Vagina (tissue), 2 donors: ENCODE measurements around the gene TRIP10. TPM values are rescaled to one million over a fixed set of nuclear protein-coding genes. Genes with fewer than 3 reads are reported as not detected.

Experiments used
- DNase-seq, 2 donors: peaks; one replicate each; pipeline ENCODE4 v3.0.0-alpha.2; 2017; ENCODE audit errors: extremely low spot score in 2 of 2
- H3K27ac ChIP-seq: fragments of 200-600 bp; sonication (generic); one replicate; pipeline ENCODE4 v1.5.1; 2019
- H3K27me3 ChIP-seq: fragments of 200-600 bp; sonication (generic); one replicate; pipeline ENCODE4 v1.5.1; 2019
- H3K36me3 ChIP-seq, 2 donors: fragments of 200-600 bp; sonication (generic); one replicate each; pipeline ENCODE4 v1.5.1; 2017 to 2019
- H3K4me1 ChIP-seq: fragments of 200-600 bp; sonication (generic); one replicate; pipeline ENCODE4 v1.5.1; 2019
- H3K4me3 ChIP-seq, 2 donors: fragments of 200-600 bp; sonication (generic); 1 replicate in 1 of 2; 2 replicates in 1 of 2; pipeline ENCODE4 v1.5.1; 2016 to 2019
- H3K9me3 ChIP-seq: fragments of 200-600 bp; sonication (generic); one replicate; pipeline ENCODE4 v1.5.1; 2019
- POLR2A ChIP-seq, 2 donors: fragments of 450-650 bp; IDR thresholded peaks; one replicate each; pipeline ENCODE4 v1.6.1; 2017; ENCODE audit warnings: antibody characterized with exemption in 2 of 2, mild to moderate bottlenecking in 2 of 2, moderate library complexity in 2 of 2
- POLR2AphosphoS5 ChIP-seq, 2 donors: sonication (generic); formaldehyde crosslinking; IDR thresholded peaks; one replicate each; pipeline ENCODE4 v1.9.0; 2017; ENCODE audit warnings: antibody characterized with exemption in 2 of 2, mild to moderate bottlenecking in 2 of 2, low read depth in 1 of 2; ENCODE audit not compliant: insufficient read depth in 1 of 2
- intact Hi-C: fragments of 100-400 bp; cut with DNase I; formaldehyde crosslinking; loops from one replicate; pipeline ENCODE4 v1.15.1; 2023
- total RNA-seq: library from RNA; depleted of rRNA; stranded (reverse); fragments of >200 nt; gene quantifications from one replicate; pipeline ENCODE4 v1.2.3, GENCODE V29; 2016
- TF ChIP-seq, protein P1 (sequence below), 3 experiments: fragments of 450-650 bp in 2 of 3; fragments of 200-600 bp in 1 of 3; sonication (generic) in 1 of 3; IDR thresholded peaks; one replicate each; pipeline ENCODE4 v1.5.1; 2017 to 2019; ENCODE audit warnings: antibody characterized with exemption in 3 of 3, mild to moderate bottlenecking in 2 of 3, moderate library complexity in 2 of 3

The TRIP10 gene
- total RNA-seq, 1 donor from 2014 or later: 129 TPM

DNA sequence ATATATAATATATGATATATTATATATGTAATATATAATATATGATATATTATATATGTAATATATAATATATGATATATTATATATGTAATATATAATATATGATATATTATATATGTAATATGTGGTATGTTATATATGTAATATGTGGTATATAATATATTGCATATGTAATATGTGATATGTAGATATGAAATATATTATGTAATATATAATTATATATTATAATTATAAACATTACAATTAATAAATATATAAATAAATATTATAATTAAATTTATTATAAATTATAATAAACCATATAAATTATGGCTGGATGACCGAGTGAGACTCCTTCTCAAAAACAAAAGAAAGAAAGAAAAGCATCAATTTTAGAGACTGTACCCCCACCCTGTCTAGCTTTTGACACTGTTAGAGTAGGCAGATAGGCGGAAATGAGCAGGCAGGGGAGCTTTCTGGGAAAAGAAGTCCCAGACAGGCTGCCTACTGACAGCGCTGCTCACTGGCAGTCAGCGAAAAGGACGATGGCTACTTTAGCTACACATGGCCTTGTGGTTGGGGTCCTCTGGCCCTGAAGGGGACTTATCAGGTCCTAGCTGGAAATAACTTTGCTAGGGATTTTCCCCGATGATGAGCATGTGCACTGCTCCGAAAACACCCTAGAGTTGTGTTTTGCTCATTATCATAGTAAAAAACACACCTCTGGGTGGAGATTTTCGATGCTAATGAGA lies 38.7 kb upstream of the TRIP10 start:
- Histone ChIP-seq H3K27ac (no peak overlapping the region), H3K4me1 (no peaks in the 10 kb centered on the region), H3K4me3 (no peak overlapping the region), H3K9me3 (no peaks in the 10 kb centered on the region), H3K36me3 (no peaks in the 10 kb centered on the region), H3K27me3 (no peaks in the 10 kb centered on the region)
- no peak for DNase-seq
- TF ChIP-seq, protein P1, sequence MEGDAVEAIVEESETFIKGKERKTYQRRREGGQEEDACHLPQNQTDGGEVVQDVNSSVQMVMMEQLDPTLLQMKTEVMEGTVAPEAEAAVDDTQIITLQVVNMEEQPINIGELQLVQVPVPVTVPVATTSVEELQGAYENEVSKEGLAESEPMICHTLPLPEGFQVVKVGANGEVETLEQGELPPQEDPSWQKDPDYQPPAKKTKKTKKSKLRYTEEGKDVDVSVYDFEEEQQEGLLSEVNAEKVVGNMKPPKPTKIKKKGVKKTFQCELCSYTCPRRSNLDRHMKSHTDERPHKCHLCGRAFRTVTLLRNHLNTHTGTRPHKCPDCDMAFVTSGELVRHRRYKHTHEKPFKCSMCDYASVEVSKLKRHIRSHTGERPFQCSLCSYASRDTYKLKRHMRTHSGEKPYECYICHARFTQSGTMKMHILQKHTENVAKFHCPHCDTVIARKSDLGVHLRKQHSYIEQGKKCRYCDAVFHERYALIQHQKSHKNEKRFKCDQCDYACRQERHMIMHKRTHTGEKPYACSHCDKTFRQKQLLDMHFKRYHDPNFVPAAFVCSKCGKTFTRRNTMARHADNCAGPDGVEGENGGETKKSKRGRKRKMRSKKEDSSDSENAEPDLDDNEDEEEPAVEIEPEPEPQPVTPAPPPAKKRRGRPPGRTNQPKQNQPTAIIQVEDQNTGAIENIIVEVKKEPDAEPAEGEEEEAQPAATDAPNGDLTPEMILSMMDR (IDR thresholded peaks at IDR 0.05): no peak
- no peak for TF ChIP-seq POLR2A (IDR thresholded peaks at IDR 0.05)
- TF ChIP-seq POLR2AphosphoS5 (IDR thresholded peaks at IDR 0.05; ENCODE audit: insufficient read depth in 1 of 2, low read depth in 1 of 2): no peak
- intact Hi-C loops: no loop called here

DNA sequence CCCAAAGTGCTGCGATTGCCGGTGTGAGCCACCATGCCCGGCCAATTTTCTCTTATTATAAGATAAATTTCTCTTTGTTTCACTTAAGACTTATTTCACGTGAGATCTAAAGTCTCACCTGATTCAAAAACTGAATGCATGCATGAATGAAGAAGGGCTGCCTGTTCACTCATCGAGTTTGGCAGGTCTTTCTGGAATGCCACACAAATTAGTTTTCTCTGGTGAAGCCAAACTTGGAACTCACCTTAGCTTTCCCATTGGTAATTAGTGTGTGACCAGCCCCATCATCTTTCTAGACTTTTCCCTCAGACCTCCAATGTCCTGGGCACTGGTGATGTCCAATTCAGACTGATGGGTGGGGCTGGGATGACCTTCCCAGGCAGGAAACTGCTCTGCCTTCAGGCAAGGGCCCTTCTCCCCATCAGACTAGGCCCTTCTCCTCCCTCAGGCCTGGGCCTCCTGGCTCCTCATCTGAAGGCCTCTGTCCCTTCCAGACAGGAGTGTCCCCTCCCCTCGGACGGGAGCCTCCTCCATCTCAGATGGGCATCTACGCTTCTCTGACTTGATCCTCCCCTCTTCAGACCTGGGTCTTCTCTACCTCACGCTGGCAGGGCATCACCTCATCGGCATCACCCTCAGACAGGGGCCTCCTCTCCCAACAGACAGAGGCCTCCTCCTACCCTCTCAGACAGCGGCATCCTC lies 33.4 kb upstream of the TRIP10 start:
- H3K4me1 ChIP-seq: no peaks in the 10 kb centered on the region
- TF ChIP-seq POLR2AphosphoS5 (IDR thresholded peaks at IDR 0.05; ENCODE audit: insufficient read depth in 1 of 2, low read depth in 1 of 2) (no peak), POLR2A (IDR thresholded peaks at IDR 0.05) (no peak)
- TF ChIP-seq, protein P1 (IDR thresholded peaks at IDR 0.05): no peak
- H3K9me3 ChIP-seq: no peaks in the 10 kb centered on the region
- intact Hi-C loops: no loop called here
- H3K4me3 ChIP-seq: no peak overlapping the region
- H3K36me3 ChIP-seq: no peaks in the 10 kb centered on the region
- no peaks in the 10 kb centered on the region for H3K27me3 ChIP-seq
- H3K27ac ChIP-seq: no peak overlapping the region
- no peak for DNase-seq

DNA sequence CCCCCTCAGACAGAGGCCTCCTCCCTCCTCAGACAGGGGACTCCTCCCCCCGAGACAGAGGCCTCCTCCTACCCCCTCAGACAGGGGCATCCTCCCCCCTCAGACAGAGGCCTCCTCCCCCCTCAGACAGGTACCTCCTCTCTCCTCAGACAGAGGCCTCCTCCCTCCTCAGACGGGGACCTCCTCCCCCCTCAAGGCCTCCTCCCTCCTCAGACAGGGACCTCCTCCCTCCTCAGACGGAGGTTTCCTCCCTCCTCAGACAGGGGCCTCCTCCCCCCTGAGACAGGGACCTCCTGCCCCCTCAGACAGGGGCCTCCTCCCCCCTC lies 32.9 kb upstream of the TRIP10 start:
- DNase-seq: no peak
- intact Hi-C loops: no loop called here
- no peaks in the 10 kb centered on the region for H3K9me3 ChIP-seq

DNA sequence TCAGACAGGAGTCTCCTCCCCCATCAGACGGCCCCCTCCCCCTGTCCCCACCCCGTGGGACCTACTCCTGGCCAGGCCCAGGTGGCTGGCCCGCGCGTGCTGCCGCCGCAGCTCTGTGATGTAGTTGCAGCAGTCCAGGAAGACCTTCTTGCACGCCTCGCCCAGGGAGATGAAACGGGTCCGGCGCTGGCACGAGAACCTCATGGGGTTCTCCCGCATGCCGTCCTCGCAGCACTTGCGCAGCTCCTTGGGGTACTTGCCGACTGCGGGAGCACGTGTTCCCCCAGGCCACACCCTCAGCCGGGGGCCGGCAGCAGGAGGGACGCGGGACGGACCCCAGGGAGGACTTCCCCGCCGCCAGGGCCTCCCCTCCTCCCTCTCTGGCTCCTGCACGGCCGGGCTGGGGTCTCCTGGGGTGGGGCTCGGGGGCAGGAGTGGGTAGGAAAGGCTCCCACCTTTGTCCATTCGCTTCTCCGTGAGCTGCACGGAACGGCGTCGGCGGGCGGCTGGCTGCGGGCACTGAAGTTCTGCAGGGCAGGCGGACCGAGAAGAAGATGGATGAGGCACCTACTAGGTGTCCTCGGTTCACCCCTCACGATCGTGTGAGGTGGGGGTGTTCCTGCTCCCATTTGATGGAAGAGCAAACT lies 32.3 kb upstream of the TRIP10 start:
- no peak for TF ChIP-seq POLR2AphosphoS5 (IDR thresholded peaks at IDR 0.05; ENCODE audit: insufficient read depth in 1 of 2, low read depth in 1 of 2)
- TF ChIP-seq POLR2A (IDR thresholded peaks at IDR 0.05): no peak
- TF ChIP-seq, protein P1 (IDR thresholded peaks at IDR 0.05): no peak

More for the DNA sequence above, 32.9 kb upstream of the TRIP10 start:
- H3K36me3 ChIP-seq: no peaks in the 10 kb centered on the region
- no peak overlapping the region for H3K4me3 ChIP-seq
- no peaks in the 10 kb centered on the region for H3K27me3 ChIP-seq
- no peak overlapping the region for H3K27ac ChIP-seq
- no peaks in the 10 kb centered on the region for H3K4me1 ChIP-seq
- TF ChIP-seq POLR2AphosphoS5 (IDR thresholded peaks at IDR 0.05; ENCODE audit: insufficient read depth in 1 of 2, low read depth in 1 of 2) (no peak), POLR2A (IDR thresholded peaks at IDR 0.05) (no peak)
- TF ChIP-seq, protein P1 (IDR thresholded peaks at IDR 0.05): no peak

More for the DNA sequence above, 32.3 kb upstream of the TRIP10 start:
- no peak overlapping the region for H3K4me3 ChIP-seq
- no peak overlapping the region for H3K27ac ChIP-seq
- intact Hi-C loops: no loop called here
- H3K27me3 ChIP-seq: no peaks in the 10 kb centered on the region
- H3K9me3 ChIP-seq: no peaks in the 10 kb centered on the region
- no peak for DNase-seq
- no peaks in the 10 kb centered on the region for H3K4me1 ChIP-seq
- no peaks in the 10 kb centered on the region for H3K36me3 ChIP-seq
